ENCODE measurements around the gene BCAM. TPM values are rescaled to one million over a fixed set of nuclear protein-coding genes. Genes with fewer than 3 reads are reported as not detected.

BCAM gene
- total RNA-seq, 1 donor: 4.3 TPM

DNA sequence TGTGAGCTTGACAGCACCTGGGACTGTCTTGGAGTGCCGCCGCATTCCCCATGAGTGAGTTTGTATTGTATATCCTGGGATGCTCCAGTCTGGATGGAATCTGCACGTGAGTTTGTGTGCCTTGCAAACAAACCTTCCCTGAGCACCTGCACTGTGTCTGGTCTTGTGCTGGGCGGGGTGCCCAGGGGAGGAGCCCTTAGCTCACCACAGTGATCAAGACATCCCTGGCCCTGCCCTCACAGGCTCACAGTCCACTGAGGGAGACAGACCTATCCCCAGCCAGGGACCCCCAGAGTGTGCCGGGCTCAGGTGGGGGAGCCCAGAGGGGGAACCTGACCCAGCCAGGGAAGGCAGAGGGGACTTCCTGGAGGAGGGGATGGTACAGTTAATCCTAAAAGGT lies 1.7 kb upstream of the BCAM start:
- Histone ChIP-seq H4K20me1 (ENCODE audit: insufficient read depth, low read length) (no peaks in the 10 kb centered on the region), H3K27ac (ENCODE audit: low read depth, low read length) (no peak overlapping the region), H3K4me1 (ENCODE audit: insufficient read depth, low read length) (peaks cover 17% of the 10 kb centered on the region), H3K4me3 (ENCODE audit: insufficient read depth, low read length) (no peak overlapping the region), H3K4me2 (ENCODE audit: insufficient read depth, low read length) (no peak overlapping the region), H3K36me3 (ENCODE audit: insufficient read depth, low read length) (no peaks in the 10 kb centered on the region), H3K9me3 (ENCODE audit: low read depth, low read length) (no peaks in the 10 kb centered on the region), H3K27me3 (ENCODE audit: insufficient read depth, low read length) (no peaks in the 10 kb centered on the region), H2AFZ (ENCODE audit: low read length) (no peak overlapping the region), H3K79me2 (ENCODE audit: insufficient read depth, low read length) (no peaks in the 10 kb centered on the region)
- TF ChIP-seq, protein P1, sequence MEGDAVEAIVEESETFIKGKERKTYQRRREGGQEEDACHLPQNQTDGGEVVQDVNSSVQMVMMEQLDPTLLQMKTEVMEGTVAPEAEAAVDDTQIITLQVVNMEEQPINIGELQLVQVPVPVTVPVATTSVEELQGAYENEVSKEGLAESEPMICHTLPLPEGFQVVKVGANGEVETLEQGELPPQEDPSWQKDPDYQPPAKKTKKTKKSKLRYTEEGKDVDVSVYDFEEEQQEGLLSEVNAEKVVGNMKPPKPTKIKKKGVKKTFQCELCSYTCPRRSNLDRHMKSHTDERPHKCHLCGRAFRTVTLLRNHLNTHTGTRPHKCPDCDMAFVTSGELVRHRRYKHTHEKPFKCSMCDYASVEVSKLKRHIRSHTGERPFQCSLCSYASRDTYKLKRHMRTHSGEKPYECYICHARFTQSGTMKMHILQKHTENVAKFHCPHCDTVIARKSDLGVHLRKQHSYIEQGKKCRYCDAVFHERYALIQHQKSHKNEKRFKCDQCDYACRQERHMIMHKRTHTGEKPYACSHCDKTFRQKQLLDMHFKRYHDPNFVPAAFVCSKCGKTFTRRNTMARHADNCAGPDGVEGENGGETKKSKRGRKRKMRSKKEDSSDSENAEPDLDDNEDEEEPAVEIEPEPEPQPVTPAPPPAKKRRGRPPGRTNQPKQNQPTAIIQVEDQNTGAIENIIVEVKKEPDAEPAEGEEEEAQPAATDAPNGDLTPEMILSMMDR (IDR thresholded peaks at IDR 0.05; ENCODE audit: extremely low read depth, low read depth, low read length): no peak
- peak; percentile 32 for DNase-seq (ENCODE audit: insufficient read length, low spot score, missing footprints)

DNA sequence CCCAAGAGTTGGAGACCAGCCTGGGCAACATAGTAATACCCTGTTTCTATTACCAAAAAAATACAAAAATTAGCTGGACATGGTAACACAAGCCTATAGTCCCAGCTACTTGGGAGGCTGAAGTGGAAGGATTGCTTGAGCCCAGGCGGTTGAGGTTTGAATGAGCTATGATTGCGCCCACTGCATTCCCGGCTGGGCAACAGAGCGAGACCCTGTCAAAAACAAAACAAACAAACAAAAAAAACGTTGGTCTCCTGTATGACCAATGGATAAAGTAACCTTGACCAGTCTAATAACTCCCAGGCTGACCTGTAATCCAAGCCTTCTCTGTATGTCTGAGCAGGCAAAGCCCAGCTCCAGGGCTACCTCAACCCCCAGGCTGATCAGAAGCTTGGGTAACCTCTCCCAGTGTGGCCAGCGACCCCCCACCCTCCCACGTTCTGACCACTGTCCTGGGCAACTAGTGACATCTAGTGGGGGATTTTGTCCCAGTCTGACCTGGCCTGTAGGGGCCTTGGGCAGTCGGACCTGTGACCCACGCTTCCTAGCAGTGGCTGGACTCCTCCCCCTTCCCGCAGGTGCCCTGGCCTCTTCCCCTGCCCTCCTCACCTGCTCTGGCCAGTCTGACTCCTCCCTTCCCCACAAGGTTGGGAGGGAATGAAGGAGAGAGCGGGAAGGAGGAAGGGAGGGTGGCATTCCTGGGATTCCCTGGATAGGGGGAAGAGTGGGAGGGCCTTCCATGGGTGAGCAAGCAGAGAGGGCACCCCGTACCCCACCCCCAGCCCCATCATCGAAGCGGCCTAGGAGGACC lies 1.0 kb upstream of the BCAM start:
- peak overlapping the region; percentile 15 for H2AFZ ChIP-seq (ENCODE audit: low read length)
- H3K4me1 ChIP-seq (ENCODE audit: insufficient read depth, low read length): peaks cover 17% of the 10 kb centered on the region
- H3K4me2 ChIP-seq (ENCODE audit: insufficient read depth, low read length): peak overlapping the region; percentile 87
- no peaks in the 10 kb centered on the region for H3K27me3 ChIP-seq (ENCODE audit: insufficient read depth, low read length)
- TF ChIP-seq, protein P1 (IDR thresholded peaks at IDR 0.05; ENCODE audit: extremely low read depth, low read depth, low read length): peak; percentile 53
- no peaks in the 10 kb centered on the region for H3K79me2 ChIP-seq (ENCODE audit: insufficient read depth, low read length)
- no peak overlapping the region for H3K27ac ChIP-seq (ENCODE audit: low read depth, low read length)
- peak; percentile 93 for DNase-seq (ENCODE audit: insufficient read length, low spot score, missing footprints)
- H4K20me1 ChIP-seq (ENCODE audit: insufficient read depth, low read length): no peaks in the 10 kb centered on the region
- no peaks in the 10 kb centered on the region for H3K36me3 ChIP-seq (ENCODE audit: insufficient read depth, low read length)
- H3K4me3 ChIP-seq (ENCODE audit: insufficient read depth, low read length): peak overlapping the region; percentile 73
- no peaks in the 10 kb centered on the region for H3K9me3 ChIP-seq (ENCODE audit: low read depth, low read length)

DNA sequence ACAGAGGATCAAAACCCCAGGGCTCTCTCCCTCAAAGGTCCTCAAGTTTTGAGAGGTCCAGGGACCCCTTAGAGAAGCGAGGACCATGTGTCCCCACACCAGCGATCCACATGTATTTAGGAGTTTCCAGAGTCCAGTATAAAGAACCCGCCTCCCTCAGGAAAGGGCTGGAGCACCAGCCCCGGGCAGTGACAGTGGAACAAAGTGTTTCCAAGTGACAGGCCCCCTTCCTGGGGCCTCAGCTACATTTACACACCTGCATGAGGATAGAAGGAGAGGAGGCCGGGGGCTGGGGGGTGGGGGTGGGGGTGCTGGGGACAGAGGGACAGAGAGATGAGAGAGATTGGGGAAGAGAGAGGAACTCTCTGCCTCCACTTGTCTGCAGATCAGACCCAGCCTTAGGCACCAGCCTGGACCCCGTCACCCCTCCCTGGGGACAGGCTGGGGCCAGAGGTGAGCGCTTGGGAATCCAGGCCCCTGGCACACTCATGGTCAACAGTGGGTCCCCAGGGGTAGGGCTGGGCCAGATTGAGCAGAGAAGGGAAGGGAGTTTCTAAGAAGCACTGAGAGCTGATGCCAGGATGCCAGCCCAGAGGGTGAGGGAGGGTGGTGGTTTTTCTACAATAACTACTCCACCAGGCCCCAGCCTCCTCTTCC lies 802 bp downstream of the BCAM start:
- Histone ChIP-seq H3K9me3 (ENCODE audit: low read depth, low read length) (no peaks in the 10 kb centered on the region), H3K79me2 (ENCODE audit: insufficient read depth, low read length) (no peaks in the 10 kb centered on the region), H4K20me1 (ENCODE audit: insufficient read depth, low read length) (no peaks in the 10 kb centered on the region), H3K4me1 (ENCODE audit: insufficient read depth, low read length) (peaks cover 17% of the 10 kb centered on the region), H3K27me3 (ENCODE audit: insufficient read depth, low read length) (no peaks in the 10 kb centered on the region), H3K4me3 (ENCODE audit: insufficient read depth, low read length) (peak overlapping the region; percentile 73), H3K4me2 (ENCODE audit: insufficient read depth, low read length) (peak overlapping the region; percentile 87), H3K27ac (ENCODE audit: low read depth, low read length) (no peak overlapping the region), H2AFZ (ENCODE audit: low read length) (no peak overlapping the region), H3K36me3 (ENCODE audit: insufficient read depth, low read length) (no peaks in the 10 kb centered on the region)
- DNase-seq (ENCODE audit: insufficient read length, low spot score, missing footprints): peak; percentile 80
- TF ChIP-seq, protein P1 (IDR thresholded peaks at IDR 0.05; ENCODE audit: extremely low read depth, low read depth, low read length): no peak

Measured in osteoblast (primary cell).